AG20443 (cell line): ENCODE measurements around the gene B4GALT5.
A peak's percentile ranks its signal among the peaks of the same experiment; 100 is the strongest.
"Not testable (repeated sequence)": the region's sequence is repeated elsewhere in the genome, so short reads cannot be mapped to it uniquely, and the experiment has no call there.

Source experiments
- DNase-seq: peaks from one replicate; pipeline ENCODE4 v3.0.0; 2012; ENCODE audit warnings: low spot score, mixed read lengths

Gene B4GALT5

DNA sequence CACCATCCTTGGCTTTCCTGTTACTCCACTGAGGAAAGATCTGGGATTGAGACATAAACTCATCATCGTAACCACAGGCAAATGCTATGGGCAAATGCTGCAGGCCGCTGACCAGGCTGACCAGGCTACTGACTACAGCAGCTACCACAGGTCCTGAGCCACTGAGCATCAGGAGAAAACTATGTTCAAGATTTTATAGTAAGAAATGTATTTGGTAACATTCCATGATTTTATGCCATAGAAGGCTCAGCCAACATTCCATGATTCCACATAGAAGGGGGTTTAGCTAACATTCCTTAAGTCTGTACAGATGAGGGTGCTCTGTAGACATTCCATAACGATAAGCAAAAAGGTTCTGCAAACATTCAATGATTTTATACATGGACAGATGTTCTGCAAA lies 16.1 kb upstream of the B4GALT5 start:
- peak; percentile 81 for DNase-seq

DNA sequence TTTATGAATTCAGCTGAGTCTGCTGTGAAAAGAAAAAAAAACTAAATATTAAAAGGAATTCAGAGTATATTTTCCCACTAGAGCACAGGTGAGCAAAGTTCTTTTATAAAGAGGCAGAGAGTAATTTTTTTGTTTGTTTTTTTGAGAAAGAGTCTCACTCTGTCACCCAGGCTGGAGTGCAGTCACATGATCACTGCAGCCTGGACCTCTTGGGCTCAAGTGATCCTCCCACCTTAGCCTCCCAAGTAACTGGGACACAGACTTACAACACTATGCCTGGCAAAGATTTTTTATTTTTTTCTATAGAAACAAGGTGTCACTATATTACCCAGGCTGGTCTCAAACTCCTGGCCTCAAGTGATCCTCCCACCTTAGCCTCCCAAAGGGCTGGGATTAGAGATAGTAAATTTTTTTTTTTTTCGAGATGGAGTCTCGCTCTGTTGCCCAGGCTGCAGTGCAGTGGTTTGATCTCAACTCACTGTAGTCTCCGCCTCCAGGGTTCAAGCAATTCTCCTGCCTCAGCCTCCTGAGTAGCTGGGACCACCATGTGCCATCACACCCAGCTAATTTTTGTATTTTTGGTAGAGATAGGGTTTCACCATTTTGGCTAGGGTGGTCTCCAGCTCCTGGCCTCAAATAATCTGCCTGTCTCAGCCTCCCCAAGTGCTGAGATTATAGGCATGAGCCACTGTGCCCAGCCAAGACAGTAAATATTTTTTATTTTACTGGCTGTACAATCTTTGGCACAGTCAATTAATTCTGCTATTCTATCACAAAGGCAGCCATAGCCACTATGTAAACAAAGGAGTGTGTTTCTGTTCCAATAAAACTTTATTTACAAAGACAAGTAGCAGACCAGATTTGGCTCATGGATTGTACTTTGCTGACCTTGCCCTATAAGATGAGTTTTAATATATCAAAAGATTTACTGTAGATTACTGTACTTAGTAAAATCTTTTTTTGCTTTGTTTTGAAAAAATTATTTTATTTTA lies 14.5 kb upstream of the B4GALT5 start:
- DNase-seq: no peak

- DNase-seq: no peak
These were observed 13.8 kb upstream of the B4GALT5 start for GRCh38 chr20:49727478-49727877.

DNA sequence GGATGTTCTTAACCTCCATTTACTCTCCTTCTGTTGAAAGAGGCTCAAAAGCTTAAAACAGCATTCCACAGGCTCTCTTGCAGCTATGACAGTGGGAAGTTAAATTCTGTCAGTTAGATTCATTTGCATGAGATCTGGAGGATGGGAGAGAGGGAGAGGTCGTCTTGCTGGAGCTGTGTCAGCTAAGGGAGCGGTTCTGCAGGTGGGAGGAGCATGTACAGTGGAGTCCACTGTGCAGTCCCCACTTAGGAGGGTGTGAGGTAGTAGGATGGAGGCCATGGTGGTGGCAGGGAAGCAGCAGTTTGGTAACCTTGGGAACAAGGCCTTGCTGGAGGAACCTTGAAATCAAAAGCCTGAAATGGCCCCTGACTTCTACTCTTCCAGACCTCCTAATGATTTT lies 12.0 kb upstream of the B4GALT5 start:
- no peak for DNase-seq

DNA sequence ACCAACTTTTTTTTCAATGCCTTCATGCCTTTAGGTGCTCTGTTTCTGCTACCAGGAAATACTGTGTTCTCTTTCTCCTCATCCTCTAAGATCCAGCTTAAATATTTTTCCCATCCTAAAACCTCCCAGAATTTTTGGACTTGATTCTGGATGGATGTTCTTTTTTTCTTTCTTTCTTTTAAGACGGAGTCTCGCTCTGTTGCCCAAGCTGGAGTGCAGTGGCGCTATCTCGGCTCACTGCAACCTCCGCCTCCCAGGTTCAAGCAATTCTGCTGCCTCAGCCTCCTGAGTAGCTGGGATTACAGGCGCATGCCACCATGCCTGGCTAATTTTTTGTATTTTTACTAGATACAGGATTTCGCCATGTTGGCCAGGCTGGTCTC lies 11.5 kb upstream of the B4GALT5 start:
- DNase-seq: not testable (repeated sequence)

DNA sequence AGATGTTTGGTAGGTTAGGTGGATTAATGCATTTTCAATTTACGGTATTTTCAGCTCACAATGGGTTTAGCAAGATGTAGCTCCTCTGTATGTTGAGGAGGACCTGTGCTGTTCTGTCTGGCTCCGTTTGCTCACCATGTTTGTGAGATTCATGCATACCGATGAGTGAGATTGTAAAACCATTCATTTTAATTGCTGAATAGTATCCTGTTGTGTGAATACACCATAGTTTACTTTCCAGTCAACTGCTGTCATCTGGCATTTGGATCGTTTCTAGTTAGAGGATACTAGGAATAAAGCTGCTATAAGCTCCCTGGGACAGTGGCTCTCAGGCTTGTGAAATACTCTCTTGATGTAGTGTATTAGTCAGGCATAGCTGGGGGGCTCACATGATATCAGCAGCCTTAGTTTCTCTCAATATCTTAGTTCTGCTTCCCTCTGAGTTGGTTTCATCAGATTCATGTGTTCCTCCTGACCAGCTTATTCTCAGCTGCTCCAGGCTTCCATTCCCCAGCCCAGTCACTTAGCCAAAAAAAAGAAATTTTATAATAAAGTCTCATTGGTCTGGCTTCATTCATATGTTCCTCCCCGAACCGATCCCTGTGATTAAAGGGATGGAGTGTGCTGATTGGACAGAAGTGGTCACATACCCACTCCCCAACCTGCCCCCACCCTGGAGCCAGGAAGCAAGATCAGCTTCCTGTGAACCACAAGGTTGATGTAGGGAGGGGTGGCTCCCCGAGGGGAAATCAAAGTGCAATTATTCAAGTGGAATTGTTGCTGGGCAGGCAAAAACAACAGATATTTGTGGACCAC lies 10.9 kb upstream of the B4GALT5 start:
- DNase-seq: peak; percentile 34

GRCh38 chr20:49723758-49724157 lies 10.1 kb upstream of the B4GALT5 start:
- not testable (repeated sequence) for DNase-seq

- DNase-seq: not testable (repeated sequence)
These were observed 7.6 kb upstream of the B4GALT5 start for GRCh38 chr20:49721326-49721725.

DNA sequence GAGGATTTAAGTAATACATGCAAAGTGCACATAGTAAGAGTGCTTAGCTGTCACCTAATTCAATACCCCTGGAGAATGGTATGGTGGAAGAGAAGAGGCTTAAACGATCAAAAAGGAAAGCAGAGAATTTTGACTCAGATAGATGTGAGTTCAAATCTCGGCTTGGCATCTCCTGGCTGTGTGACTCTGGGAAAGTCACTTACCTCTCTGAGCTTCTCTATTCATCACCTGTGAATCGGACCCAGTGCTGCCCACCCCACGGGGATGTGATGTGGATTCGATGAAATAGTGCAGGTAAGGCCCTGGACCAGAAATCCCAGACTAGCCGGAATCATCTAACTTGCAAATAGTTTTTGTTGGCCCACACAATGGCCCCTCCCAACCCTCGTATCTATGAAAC lies 1.8 kb upstream of the B4GALT5 start:
- no peak for DNase-seq

GRCh38 chr20:49712996-49713752 lies 504 bp downstream of the B4GALT5 start:
- DNase-seq: peak; percentile 43

DNA sequence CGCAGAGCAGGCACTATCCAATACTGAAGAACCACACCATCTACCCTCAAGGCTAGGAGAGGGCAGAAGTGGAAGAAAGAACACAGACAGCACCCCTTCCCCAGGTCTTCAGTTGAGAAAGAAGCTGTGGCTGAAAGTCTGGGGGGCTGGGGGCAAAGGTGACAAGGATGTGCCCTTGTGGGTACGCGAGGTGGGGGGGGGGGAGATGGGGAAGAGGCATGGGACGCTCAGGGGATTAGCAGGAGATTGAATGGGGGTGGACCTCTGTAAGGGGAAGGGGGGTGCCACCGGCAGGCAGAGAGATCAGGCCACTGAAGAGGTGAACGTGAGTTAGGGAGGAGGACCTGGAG lies 1.1 kb downstream of the B4GALT5 start:
- DNase-seq: no peak

GRCh38 chr20:49712118-49712517 lies 1.6 kb downstream of the B4GALT5 start:
- no peak for DNase-seq

DNA sequence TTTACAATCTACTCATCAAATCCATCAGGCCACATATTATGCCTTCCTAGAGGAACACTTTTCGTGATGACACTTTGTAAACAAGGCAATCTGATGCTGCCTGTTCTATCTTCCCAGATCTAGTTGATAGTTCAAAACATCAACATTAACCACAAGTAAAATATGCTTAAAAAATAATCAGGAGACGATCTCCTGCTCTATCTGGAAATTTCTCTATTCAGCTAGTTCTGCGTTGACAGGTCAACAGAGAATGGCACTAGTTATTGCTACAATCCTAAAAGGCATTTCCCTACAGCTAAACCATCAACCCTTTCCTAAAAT lies 2.1 kb downstream of the B4GALT5 start:
- no peak for DNase-seq

- no peak for DNase-seq
These were observed 2.6 kb downstream of the B4GALT5 start for GRCh38 chr20:49710971-49711666.

- no peak for DNase-seq
These were observed 6.6 kb downstream of the B4GALT5 start for GRCh38 chr20:49707118-49707517.

DNA sequence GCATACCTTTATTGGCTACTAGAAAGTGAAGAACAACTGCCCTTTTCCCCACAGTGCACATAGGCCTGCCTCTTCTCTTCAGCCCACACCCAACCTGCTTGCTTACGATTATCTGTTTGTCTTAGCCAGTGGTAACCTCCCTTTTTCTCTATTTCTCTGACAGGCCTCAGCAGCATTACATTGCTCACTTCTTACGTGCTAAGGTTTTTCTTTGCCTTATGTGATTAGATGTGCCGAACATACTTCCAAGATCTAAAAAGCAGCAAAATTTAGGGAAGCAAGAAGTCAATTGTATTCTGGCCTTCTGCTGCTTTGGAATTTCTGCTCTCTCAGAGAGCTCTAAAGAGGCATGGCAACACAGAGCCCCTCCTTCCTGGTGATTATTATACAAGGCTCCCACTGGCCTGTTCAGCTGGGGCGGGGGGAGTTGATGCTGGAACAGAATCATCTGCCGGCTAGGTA lies 7.0 kb downstream of the B4GALT5 start:
- DNase-seq: no peak

DNA sequence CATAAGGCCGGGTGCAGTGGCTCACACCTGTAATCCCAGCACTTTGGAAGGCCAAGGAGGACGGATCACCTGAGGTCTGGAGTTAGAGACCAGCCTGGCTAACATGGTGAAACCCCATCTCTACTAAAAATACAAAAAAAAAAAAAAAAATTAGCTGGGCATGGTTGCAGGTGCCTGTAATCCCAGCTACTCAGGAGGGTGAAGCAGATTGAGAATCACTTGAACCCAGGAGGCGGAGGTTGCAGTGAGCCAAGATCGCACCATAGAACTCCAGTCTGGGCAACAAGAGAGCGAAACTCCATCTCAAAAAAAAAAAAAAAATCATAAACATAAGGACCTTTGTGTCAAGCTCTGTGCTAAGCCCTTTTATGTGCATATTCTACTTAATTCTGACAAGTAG lies 7.8 kb downstream of the B4GALT5 start:
- DNase-seq: not testable (repeated sequence)

DNA sequence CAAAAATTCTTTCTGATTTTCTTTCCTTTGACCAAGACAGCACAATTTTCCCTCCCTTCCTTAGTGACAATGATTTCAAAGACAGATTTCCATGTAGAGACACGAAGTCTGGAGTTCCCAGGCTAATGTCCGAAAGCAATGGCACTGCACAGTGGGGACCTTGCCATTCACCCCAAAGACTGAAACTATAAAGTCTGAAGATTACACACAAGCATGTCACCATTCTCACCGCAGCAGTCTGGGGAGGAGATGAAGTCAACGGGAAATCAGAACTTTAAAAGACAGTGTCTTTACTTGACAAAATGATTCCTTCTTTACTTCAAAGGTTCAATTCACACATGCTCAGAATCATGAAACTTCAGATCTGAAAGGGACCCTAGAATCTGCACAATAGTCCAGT lies 8.3 kb downstream of the B4GALT5 start:
- DNase-seq: no peak

DNA sequence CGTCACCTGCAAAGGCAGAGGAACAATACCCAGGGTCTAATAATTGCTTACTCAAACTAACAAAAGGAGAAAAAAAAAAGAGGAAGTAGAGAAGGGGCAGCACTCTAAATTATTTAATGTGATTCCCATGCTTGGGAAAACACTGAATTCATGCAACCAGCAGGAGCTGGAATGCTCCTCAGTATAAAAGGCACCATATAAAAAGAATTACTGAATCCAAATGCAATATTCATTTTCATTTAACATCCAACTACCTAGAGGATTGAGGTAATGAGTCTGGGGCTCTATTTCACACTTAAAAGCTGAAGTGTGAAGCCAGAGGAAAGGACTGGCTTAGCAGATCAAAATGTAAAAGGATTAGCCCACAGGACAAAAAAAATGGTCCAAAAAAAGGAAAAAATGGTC lies 8.7 kb downstream of the B4GALT5 start:
- no peak for DNase-seq

DNA sequence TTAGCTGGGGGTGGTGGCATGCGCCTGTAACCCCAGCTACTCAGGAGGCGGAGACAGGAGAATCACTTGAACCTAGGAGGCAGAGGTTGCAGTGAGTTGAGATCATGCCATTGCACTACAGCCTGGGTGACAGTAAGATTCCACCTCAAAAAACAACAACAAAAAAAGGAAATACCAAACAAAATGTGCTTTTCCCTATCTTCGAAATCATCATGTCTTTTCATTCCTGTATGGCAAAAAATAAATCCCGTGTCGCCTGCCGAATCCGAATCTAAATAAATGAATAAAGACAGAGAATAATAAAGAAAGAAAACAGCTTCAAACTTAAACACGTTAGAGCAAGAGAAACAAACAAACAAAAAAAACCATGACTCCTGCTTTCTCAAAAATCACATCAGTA lies 11.8 kb downstream of the B4GALT5 start:
- no peak for DNase-seq

DNA sequence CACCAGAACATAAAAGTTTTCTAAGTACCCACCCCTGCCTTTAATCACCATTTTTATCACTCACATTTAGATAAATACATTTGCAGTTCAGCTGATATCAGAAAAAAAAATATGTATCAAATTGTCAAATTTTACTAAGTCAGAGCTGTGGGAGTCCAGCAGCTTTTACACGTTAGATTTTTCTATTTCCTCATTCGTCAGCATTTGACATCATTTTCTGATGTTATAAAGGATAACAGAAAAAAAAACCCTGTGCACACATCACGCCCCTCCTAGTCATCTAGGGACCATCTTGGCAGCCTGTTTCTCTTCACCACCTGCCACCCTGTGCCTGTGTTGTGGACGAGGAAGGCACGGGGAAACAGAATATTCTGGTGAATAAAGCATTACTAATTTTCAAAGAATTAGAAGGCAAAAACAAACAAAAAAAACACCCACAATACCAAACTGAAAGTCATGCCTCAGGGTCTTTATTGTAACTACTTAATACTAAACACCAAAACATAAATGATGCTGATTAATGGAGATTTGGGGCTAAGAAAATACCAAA lies 12.4 kb downstream of the B4GALT5 start:
- DNase-seq: no peak
